GM18499 (cell line): Measurements from ENCODE around the gene PAOX.

Source experiments
- ATAC-seq: cut with Tn5 transposase; IDR thresholded peaks from one replicate; pipeline ENCODE4 v1.9.1; 2021; ENCODE audit warnings: moderate number of reproducible peaks; ENCODE audit not compliant: insufficient read depth, unreplicated experiment

Gene PAOX

DNA sequence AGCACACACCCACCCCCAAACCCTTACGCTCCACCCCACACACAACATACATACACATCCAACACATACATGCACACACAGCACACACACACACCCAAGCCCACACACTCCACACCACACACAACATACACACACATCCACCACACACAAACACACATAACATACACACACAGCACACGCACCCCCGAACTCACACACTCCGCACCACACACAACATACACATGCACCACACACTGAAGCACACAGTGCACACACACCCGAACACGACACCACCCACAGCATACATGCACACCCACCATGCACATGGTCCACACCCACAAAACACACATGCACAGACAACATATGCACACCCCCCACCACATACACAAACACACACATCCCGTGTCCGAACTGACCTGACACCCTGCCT, 29.9 kb upstream of the PAOX start:
- ATAC-seq = no peak

DNA sequence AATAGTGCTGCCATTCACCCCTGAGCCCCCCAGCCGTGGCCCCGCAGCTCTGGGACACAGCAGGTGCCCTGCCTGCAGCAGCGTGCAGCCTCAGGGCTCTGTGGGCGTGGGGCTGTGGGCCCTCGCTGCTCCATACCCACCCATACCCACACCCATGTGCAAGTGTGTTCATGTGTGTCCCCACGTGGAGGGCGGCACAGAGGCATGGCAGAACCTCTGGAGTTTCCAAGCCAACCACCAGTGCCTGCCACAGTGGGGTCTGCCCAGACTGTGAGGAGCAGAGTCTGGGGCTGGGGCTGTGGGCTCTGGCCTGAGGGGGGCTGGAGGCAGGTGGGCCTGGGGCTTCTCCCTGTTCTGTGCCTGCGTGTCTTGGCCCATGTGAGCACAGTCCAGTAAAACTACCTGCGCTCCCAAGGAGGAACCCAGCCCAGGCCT, 29.5 kb upstream of the PAOX start:
- ATAC-seq = no peak

DNA sequence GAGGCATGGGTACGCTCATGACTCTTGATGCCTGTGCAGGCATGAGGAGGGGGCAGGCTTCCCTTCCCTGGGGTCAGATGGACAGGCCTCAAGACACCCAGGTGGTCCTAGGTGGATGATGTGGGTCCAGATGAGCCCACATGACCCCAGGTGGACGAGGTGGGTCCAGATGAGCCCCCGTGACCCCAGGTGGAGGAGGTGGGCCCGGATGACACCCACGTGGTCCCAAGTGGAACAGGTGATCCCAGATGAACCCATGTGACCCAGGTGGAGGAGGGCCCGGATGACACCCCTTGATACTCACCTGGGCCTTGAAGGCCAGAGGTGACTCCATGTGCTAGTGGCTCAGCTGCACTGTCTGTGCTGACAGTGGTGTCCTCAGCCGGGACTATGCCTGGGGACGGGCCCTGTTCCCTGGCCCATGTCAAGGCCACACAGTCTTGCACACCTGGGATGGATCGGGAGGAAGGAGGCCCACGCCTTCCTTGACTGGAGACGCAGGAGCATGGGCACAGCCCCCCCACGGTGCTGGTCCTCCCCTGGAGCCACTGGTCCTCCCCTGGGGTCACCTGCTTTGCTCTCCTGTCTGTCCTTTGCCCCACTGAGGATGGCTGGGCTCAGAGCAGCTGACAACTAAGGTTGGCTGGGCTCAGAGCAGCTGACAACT, 28.6 kb upstream of the PAOX start:
- no peak for ATAC-seq

DNA sequence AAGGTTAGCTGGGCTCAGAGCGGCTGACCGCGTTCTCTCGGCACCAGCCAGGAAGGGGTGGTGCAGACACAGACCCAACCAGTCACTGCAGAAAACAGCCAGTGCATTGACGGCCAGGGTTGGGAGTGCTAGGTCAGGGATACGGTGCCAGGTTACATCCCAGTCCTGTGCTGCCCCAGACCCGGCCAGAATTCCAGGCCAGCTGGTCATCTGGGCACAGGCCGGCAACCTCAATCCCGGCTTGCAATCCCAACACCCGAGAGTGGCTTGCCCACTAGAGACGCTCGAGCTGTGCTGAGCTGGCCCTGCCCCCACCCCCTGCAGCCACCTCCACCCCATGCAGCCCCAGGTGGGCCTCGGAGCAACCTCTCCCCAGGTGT, 28.1 kb upstream of the PAOX start:
- ATAC-seq = no peak

DNA sequence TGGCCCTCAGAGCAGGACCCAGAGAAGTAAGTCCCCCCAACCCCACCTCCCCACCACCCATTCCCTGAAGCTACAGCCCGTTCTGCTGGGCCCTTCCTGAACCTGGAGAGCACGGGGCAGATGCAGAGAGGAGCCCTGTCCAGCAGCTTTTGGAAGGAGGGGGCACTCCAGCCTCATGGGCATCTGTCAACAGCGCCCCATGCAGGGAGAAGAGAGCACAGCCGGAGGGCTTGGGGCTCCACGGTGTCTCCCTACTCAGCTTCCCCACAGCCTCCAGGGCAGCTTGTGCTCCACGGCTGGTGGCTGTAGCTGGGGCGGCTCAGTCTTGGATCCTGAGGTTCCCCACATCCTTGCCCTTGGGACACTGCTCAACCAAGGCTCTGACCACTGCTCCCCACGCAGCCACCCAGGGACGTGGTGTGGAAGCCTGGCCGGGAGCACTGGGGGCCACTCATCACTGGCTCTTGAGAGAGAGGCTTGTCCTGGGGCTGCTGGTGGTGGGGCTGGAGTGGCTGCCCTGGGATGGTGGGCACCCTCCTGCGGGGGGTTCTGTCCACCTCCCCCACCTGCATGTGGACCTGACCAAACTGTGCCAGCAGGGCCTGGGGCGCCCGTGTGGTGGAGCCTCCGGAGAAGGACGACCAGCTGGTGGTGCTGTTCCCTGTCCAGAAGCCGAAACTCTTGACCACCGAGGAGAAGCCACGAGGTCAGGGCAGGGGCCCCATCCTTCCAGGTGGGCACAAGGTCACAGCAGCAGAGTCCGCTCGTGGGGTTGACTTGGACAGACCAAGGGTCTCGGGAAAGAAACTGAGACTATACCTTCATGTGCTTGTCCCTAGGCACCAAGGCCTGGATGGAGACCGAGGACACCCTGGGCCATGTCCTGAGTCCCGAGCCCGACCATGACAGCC, 27.4 kb upstream of the PAOX start:
- ATAC-seq = no peak

DNA sequence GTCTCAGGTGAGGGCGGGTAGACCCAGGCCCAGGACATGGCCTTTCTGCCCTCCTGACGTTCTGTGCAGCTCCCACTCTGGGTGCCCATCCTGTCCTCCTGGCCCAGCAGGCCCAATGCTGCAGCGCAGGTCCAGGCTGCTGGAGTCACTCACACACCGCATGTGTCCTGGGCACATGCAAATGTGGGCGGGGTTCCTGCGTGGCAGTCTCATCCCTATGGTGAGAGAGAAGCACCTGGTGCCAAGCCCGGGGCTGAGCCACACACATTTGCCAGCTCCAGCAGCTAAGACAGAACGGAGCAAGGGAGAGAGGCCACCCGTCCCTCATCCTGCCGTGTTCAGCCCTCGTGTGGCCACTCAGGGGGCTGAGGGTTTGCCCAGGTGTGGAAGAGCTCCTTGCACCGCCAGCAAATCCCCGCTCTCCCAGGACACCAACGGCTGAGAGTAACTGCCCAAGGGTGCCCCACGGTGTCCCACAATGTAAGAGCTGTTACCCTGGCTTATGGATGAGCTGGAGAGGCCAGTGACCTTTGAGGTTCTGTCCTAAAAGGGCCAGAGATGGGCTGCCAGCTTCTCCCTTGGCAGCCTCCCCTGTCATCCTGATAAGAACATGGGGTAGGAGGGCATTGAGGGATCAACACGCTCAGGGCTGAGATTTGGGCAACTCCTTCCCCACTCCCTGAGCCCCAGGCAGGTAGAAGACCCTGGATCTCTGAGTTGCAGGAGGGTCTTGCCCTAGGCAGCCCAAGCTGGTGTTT, 25.7 kb upstream of the PAOX start:
- ATAC-seq = no peak

DNA sequence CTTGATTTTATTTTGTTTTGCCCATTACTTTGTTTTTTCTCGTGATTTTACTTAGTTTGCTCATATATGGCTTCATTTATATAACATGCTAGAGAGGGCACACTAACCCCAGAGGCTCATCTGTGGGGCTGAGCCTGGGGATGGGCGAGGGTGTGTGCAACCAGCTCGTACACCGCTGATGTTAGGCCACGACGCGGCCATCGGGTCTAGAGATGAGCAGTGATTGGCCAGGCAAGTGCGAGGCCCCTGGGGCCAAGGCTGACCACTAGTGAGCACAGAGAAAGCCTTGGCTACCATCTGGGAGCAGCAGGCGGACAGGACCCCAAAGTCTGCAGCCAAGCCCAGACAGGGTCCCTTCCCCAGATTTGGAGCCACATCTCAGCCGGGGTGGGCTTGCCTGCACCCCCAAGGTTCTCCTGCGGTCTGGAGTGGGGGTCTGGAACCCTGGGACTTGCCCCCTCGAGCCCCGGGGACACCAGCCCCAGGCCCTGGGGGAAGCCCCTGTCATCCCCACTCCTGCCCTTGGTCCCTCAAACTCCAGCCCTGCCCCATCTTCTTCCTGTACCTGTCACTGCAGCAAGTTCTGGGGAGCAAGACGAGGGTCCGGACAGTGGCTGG, 25.0 kb upstream of the PAOX start:
- ATAC-seq = no peak

DNA sequence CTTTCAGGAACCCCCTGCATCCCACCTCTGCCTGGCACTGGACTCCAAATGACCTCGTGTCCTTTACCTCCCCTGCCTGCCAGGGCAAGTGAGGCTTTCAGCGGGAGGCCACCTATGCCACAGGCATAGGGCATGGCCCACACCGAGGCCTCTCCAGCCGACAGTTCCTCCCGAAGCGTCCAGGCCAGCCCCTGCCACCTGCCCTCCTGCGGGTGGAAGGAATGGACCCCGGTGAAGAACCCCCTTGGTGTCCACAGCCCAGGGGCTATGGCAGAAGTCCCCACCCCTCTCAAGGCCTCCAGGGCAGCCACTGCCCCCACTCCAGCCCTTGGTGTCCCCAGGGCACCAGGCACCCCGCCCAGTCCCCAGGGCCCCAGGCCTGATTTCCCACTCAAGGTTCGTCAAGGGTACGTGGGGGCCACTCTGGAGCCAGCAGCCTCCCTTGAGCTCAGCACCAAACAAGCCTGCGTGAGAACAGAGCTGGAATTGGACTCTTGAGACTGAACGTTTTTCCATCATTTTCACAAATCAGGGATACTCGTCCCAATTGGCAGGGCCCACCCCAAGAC, 24.3 kb upstream of the PAOX start:
- ATAC-seq = no peak

DNA sequence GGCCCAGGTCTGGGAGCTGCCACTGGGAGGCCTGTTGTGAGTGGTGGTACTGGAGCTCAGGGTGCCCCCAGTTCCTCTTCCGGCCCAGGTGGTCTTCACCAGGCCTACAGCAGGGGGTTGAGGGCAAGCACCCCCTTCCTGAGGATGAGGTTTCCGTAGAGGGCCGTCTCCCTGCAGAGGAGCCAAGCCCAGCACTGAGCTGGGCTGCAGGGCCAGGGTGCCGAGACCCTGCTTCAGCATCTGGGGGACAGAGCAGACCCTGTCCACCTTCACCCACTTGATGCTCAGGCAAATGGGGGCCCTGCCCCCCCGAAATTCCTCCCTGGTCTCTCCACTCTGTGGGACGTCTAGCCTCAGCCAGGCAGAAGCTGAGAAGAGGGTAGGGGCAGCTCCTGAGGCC, 23.8 kb upstream of the PAOX start:
- no peak for ATAC-seq

DNA sequence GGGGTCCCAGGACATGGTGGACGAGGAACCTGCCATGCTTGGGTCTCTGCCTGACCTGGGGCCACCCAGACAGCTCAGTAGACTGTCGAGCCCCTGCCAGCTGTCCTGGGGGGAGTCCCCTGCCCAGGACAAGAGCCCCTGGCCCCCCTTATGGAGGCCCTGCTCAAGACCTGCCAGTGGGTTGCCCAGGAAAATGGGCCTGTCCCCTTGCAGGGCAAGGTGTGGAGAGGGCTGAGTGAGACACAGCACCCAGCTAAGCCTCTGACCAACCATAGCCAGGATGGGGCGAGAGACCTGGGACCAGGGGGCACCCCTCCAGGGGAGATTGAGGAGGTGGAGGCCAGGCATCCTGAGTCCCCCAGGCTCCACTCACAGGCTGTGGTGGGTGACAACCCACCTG, 23.1 kb upstream of the PAOX start:
- no peak for ATAC-seq

DNA sequence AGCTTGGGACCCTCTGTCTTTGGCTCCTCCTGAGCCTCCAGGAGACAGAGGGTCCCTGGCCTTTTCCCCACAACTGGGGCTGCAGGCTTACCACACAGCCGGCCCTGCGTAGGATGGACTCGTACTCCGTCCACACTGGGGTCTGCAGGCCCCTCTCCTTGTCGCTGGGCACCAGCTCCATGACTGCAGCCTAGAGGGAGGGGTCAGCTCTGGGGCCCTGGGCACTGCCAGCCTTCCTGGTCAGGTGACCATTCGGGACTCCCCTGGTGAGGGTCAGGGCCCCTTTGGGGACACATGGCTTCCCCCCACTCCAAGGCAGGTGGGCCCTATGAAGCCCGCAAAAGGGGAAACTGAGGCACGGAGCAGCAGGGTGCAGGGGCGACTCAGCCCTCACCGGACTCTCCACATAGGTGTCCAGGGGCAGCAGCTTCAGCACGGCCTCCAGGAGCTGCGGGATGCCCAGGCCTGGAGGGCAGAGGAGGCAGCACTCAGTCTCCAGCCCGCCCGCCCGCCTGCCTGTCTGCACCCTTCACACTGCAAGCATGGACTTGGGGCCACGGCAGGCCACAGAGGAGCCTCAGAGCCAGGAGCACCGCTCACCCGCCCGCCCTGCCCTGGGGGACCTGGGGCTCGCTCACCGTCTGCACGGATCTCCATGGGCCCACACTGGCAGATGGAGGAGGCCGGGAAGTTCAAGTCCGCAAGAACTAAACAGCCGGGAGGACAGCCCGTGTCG, 22.3 kb upstream of the PAOX start:
- ATAC-seq = no peak

DNA sequence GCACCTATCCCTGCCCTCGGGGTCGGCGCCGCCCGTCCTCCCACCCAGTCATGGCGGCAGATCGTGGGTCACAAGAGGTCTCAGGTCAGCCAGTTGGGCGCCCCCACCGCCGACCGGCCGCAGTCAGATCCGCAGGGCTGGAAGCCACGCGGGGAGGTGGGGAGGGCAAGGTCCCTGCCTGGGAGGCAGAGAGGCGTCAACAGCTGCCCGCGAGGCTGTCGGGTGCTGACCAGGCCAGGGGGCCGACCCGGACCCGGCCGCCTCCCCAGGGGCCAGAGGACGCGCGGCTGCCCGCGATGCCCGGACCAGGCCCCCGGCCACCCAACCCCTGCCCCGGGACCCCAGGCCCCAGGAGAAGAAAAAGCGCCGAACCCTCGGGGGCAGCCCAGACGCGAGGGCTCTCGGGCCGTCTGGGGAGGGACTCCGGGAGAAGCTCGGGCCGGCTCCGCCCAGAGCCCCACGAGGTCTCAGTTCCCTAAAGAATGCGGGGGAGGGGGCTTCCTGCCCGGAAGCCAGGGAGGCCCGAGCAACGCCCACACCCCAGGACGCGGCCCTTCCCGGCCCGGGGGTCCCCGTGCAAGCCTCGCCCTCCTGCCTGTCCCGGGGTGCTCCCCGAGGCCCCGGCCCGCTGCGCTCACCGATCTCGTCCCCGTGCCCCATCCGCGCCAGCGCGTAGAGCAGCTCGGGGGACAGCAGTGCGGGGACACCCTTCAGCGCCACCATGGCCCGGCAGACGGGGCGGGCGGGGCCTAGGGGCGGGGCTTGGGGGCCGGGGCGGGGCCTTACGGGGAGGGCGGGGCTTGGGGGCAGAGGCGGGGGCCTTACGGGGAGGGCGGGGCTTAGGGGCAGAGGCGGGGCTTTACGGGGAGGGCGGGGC, 21.5 kb upstream of the PAOX start, which contains the start of gene FUOM:
Gene FUOM, minus strand, starts transcription at position 735 of the 877 bp plus-strand sequence. Its CDS starts 12 bp downstream, at position 723.
- ATAC-seq = no peak

DNA sequence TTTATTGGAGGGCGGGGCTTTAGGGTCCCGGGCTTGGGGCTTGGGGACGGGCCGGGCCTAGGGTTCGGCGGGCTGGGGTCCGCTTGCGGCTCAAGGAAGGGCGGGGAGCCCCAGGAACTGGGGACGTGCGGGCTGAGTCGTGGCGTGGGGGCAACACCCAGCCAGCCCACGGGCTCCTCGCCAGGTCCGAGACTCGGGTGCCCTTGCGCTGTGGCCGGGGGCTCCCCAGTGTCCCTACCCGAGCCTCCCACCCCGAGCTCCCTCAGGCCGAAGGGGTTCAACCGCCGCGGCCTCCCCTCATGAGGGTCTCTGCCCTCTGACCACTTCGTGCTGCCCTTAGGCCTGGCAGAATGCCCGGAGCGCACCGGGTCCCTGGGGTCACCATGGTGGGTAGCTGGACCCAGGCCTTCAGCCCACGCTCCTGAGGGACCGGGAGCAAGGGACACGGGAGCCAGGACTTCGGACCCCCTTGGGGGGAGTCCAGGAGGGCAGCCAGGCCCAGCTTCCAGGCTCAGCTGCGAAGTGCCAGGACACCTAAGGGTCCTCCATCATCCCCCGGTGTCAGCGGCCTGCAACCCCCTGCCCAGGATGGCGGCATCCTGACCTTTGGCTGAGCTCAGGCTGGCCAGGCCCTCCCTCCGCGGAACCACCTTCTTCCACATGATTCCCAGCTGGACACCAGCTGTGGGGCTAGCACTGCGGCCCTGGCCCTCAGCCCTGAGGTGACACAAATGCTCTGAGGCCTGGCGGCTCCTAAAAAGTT, 20.7 kb upstream of the PAOX start:
- no peak for ATAC-seq

DNA sequence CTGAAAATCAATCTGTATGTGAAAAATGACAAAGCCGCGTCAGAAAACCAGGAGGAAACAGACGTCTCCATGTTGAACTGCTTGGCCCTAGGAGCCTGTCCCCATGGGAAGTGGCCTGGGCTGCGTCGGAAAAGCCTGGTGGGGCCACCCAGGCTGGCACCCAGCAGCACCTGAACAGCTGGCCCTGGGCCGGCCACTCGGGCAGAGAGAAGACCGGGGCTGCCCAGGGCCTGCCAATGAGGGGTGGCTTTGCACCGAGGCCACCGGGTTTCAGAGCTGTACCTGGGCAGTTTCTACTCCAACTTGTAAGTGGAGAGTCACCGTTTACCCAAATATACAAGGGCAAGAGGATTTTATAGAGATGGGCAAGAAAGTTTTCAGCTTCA, 20.1 kb upstream of the PAOX start:
- ATAC-seq = no peak

DNA sequence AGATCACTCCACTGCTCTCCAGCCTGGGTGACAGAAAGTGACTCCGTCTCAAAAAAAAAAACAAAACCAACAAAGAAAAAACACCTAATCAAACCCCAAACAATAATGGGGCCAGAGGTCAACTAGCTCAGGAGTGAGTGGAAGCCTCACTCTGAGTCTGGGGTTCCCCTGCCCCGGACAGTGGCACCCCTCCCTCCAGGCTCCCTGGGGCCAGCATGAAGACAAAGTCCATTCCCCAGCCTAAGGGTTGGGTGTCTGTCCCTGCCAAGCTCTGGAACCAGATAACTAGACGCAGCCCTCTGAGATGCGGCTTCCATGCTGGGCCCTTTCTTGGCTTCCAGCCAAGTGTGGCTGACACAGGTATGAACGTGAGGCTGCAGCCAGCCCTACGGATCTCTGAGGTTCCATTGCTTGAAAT, 19.5 kb upstream of the PAOX start:
- no peak for ATAC-seq

DNA sequence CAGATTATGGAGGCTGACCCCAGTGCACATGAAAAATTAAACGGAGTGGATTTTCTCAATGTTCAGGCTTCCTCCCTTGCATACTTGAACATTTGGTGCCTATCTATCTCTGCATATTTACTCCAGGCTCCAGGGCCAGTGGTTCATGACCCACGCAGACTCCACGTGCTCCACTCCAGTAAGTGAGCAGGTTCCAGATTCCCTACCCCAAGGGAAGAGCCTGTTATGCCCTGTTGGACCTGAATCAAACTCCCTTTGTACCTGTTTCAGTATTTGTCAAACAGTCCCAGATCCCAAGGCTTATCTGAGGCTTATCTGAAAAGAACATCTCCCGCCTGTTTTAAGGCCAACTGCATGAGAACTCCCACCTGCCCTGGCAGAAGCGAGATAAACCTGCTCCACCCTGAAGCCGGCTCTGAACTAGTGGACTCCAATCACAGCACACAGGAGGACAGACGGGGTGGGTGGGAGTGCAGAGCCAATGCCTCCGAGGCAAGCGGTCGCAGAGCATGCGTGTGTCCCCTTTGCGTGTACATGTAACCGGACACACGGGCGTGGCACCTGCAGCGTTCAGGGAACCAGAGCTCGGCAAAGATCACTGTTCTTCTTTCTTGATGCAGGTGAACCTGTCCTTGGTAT, 19.0 kb upstream of the PAOX start:
- no peak for ATAC-seq

DNA sequence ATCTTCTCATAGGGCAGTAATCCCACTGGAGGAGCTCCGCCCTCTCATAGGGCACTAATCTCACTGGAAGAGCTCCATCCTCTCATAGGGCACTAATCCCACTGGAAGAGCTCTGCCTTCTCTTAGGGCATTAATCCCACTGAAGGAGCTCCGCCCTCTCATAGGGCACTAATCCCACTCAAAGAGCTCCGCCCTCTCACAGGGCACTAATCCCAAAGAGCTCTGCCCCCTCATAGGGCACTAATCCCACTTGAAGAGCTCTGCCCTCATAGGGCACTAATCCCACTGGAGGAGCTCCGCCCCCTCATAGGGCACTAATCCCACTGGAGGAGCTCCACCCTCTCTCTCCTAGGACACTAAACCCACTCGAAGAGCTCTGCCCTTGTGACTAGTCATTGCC, 17.8 kb upstream of the PAOX start:
- no peak for ATAC-seq
